GM12878 (cell line): ENCODE results near the gene VEGFA. TPM values are rescaled to one million over a fixed set of nuclear protein-coding genes. Genes with fewer than 3 reads are reported as not detected.

Source experiments
- ATAC-seq: fragments of 200-7000 bp; cut with Tn5 transposase; 3 replicates; pipeline ENCODE4 v1.9.1; 2020; ENCODE audit warnings: mild to moderate bottlenecking, moderate library complexity
- BruUV-seq: library from RNA; stranded (reverse); fragments of 400-500 nt; replicated peaks from 2 replicates; lab custom pipeline; 2021; lab: Mats Ljungman, UMichigan
- CTCF ChIA-PET: fragments of 300-600 bp; sonication (Branson Sonifier 250); formaldehyde crosslinking; extraction: SDS; loops from one replicate; lab custom pipeline; 2021; ENCODE audit warnings: inconsistent platforms; lab: Yijun Ruan, JAX
- POLR2A ChIA-PET: fragments of 350-600 bp; formaldehyde crosslinking; extraction: SDS; loops from one replicate; lab custom pipeline; 2021; ENCODE audit warnings: inconsistent platforms; lab: Charles Lee
- RAD21 ChIA-PET: fragments of 300-600 bp; sonication (Branson Sonifier 250); formaldehyde crosslinking; loops from one replicate; lab custom pipeline; 2023; ENCODE audit warnings: antibody characterized with exemption; ENCODE audit not compliant: unreplicated experiment; lab: Charles Lee
- SMC1A ChIA-PET: fragments of 300-600 bp; sonication (Branson Sonifier 250); formaldehyde crosslinking; loops from one replicate; lab custom pipeline; 2023; ENCODE audit not compliant: unreplicated experiment, uncharacterized antibody; lab: Charles Lee
- DNase-seq: peaks from one replicate; pipeline ENCODE4 v3.0.0-alpha.2; 2011; ENCODE audit warnings: low read depth, low spot score
- FAIRE-seq: peaks from 3 replicates; lab custom pipeline; 2011; peaks lifted over from hg19 to GRCh38; lab: Jason Lieb, UNC
- H2AFZ ChIP-seq: 2 replicates; pipeline ENCODE4 v1.6.0; 2011; ENCODE audit warnings: low read depth, low read length, control low read depth; ENCODE audit not compliant: control insufficient read depth
- H3K27ac ChIP-seq: 2 replicates; pipeline ENCODE4 v1.5.1; 2011; ENCODE audit warnings: control low read depth; ENCODE audit not compliant: control insufficient read depth, insufficient read depth
- H3K27me3 ChIP-seq, 2 experiments: replicated peaks in 1 of 2; 2 replicates each; pipeline versions ENCODE4 v1.6.0 to v1.6.1; 2011; ENCODE audit warnings: low read length in 1 of 2; ENCODE audit not compliant: control insufficient read depth in 2 of 2, insufficient read depth in 2 of 2
- H3K36me3 ChIP-seq, 2 experiments: 2 replicates each; pipeline ENCODE4 v1.5.1; 2011; ENCODE audit warnings: low read length in 1 of 2; ENCODE audit not compliant: control insufficient read depth in 2 of 2, insufficient read depth in 2 of 2
- H3K4me1 ChIP-seq: 2 replicates; pipeline ENCODE4 v1.6.1; 2011; ENCODE audit warnings: mild to moderate bottlenecking, low read length, moderate library complexity, mixed read lengths; ENCODE audit not compliant: control insufficient read depth, insufficient read depth
- H3K4me2 ChIP-seq: 2 replicates; pipeline ENCODE4 v1.6.0; 2011; ENCODE audit warnings: control low read depth; ENCODE audit not compliant: control insufficient read depth, insufficient read depth
- H3K4me3 ChIP-seq: fragments of 200-600 bp; sonication (generic); 2 replicates; pipeline ENCODE4 v1.5.1; 2016
- H3K79me2 ChIP-seq: 2 replicates; pipeline ENCODE4 v1.6.0; 2011; ENCODE audit warnings: low read length; ENCODE audit not compliant: control insufficient read depth, insufficient read depth
- H3K9ac ChIP-seq: 2 replicates; pipeline ENCODE4 v1.8.0; 2011; ENCODE audit warnings: low read length, control low read depth, mixed read lengths; ENCODE audit not compliant: control insufficient read depth, insufficient read depth
- H3K9me3 ChIP-seq: replicated peaks from 3 replicates; pipeline ENCODE4 v1.5.1; 2011; ENCODE audit warnings: mild to moderate bottlenecking, low read length; ENCODE audit not compliant: control insufficient read depth, insufficient read depth
- H4K20me1 ChIP-seq: 2 replicates; pipeline ENCODE4 v1.6.0; 2011; ENCODE audit not compliant: control insufficient read depth, insufficient read depth
- CREB1 ChIP-seq: IDR thresholded peaks from 2 replicates; pipeline ENCODE4 v1.6.1; 2012; ENCODE audit warnings: low read depth, mild to moderate bottlenecking, inconsistent platforms
- FOS ChIP-seq: IDR thresholded peaks from 3 replicates; pipeline ENCODE4 v1.6.1; 2011; ENCODE audit warnings: borderline replicate concordance; ENCODE audit not compliant: insufficient read length; ENCODE audit errors: extremely low read depth
- JUND ChIP-seq: IDR thresholded peaks from 2 replicates; pipeline ENCODE4 v1.6.1; 2012; ENCODE audit warnings: low read depth, mild to moderate bottlenecking, low read length, improper control_type of control experiment, moderate library complexity
- MXI1 ChIP-seq: fragments of 150-350 bp; IDR thresholded peaks from 2 replicates; pipeline ENCODE4 v1.6.1; 2011; ENCODE audit warnings: low read depth, mild to moderate bottlenecking, inconsistent platforms, low read length, improper control_type of control experiment
- NFYB ChIP-seq: IDR thresholded peaks from 2 replicates; pipeline ENCODE4 v1.6.1; 2011; ENCODE audit warnings: low read depth, mild to moderate bottlenecking, low read length, improper control_type of control experiment, moderate library complexity; ENCODE audit not compliant: insufficient read depth
- SMAD5 ChIP-seq: IDR thresholded peaks from 2 replicates; pipeline ENCODE4 v1.6.1; 2016; ENCODE audit warnings: antibody characterized with exemption, low read depth
- SRF ChIP-seq, 2 experiments: IDR thresholded peaks; 2 replicates each; pipeline ENCODE4 v1.6.1; 2011; ENCODE audit warnings: low read depth in 2 of 2, low read length in 2 of 2, mild to moderate bottlenecking in 1 of 2, moderate library complexity in 1 of 2
- WGBS: methylation state at CpG from one replicate; pipeline ENCODE4 v1.1.6; 2016; ENCODE audit warnings: low lambda C conversion rate; ENCODE audit not compliant: insufficient replicate concordance, insufficient coverage; ENCODE audit errors: missing lambda C conversion rate; 5-methylcytosine and 5-hydroxymethylcytosine counted together
- in situ Hi-C: fragments of 300-500 bp; cut with MboI; formaldehyde crosslinking; loops from 9 replicates; pipeline ENCODE4 v1.14.3; 2018; ENCODE audit warnings: mixed read lengths
- intact Hi-C: fragments of 100-400 bp; cut with micrococcal nuclease; formaldehyde crosslinking; loops from one replicate; pipeline ENCODE4 v1.14.2; 2022; ENCODE audit not compliant: unreplicated experiment
- polyA plus RNA-seq, 11 experiments: library from polyadenylated mRNA; depleted of rRNA in 4 of 11; unstranded in 6 of 11; stranded (reverse) in 5 of 11; fragments of >200 nt; fragmentation: Nextera tagmentation in 4 of 11; fragmentation: Illumina TruSeq in 1 of 11; extraction: Ambion mirVana in 4 of 11; extraction: Trizol in 1 of 11; gene quantifications; 1 replicate in 1 of 11; 2 replicates in 10 of 11; pipeline versions ENCODE4 v1.2.1 to v1.2.3, GENCODE V29; 2011 to 2016; ENCODE audit warnings: inconsistent platforms in 2 of 11, missing spikeins in 2 of 11, low read depth in 1 of 11
- total RNA-seq, 4 experiments: library from RNA; depleted of rRNA in 3 of 4; stranded (reverse); fragments of >200 nt in 3 of 4; fragmentation: Illumina TruSeq in 1 of 4; extraction: Trizol in 1 of 4; gene quantifications; 2 replicates each; pipeline versions ENCODE4 v1.2.1 to v1.2.3, GENCODE V29; 2013 to 2021
- TF ChIP-seq, protein P1 (sequence below): fragments of 450-650 bp; formaldehyde crosslinking; IDR thresholded peaks from 2 replicates; pipeline ENCODE4 v1.4.0; 2022; ENCODE audit warnings: mild to moderate bottlenecking, moderate library complexity
- TF ChIP-seq, protein P2 (sequence below): fragments of 450-650 bp; IDR thresholded peaks from 2 replicates; pipeline ENCODE4 v1.6.1; 2017; ENCODE audit warnings: low read depth, mild to moderate bottlenecking, moderate library complexity
- TF ChIP-seq, protein P3 (sequence below): IDR thresholded peaks from 2 replicates; pipeline ENCODE4 v1.6.1; 2012; ENCODE audit warnings: mild to moderate bottlenecking, low read depth, low read length

Gene VEGFA
- total and polyA plus RNA-seq, 10 of the 15 experiments (the other 5 are each of a cell fraction or from before 2014, with no cell fraction given): 0.96 to 140 (median 16.9) TPM

DNA sequence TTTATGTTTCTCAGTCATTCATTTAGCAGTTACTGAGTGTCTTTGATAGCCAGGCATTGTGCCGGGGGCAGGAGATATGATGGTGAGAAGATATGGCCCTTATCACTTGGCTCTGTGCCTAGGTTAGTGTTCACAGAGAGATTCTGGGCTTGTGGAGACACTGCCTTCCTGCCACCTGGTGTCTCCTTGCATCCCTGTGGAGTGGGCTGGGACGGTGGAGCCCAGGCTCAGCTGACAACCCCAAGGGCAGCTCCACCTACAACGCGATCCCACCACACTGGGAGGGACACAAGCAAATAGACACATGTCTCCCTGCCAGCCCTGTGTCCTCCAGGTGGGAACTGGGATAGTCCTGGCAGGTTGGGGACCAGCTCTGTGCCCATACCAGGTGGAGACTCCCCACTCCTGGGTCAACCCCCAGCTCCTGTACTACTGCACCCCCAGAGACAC is 30.3 kb upstream of the VEGFA start:
- CTCF ChIA-PET: interaction anchor here (0.6 to 2.3 kb wide), 6 partner anchors 13 to 155 kb away, joined by 3 to 7 read pairs (median 4); no protein-coding TSS in a partner anchor

More for the DNA sequence above, 30.3 kb upstream of the VEGFA start:
- TF ChIP-seq, protein P1, sequence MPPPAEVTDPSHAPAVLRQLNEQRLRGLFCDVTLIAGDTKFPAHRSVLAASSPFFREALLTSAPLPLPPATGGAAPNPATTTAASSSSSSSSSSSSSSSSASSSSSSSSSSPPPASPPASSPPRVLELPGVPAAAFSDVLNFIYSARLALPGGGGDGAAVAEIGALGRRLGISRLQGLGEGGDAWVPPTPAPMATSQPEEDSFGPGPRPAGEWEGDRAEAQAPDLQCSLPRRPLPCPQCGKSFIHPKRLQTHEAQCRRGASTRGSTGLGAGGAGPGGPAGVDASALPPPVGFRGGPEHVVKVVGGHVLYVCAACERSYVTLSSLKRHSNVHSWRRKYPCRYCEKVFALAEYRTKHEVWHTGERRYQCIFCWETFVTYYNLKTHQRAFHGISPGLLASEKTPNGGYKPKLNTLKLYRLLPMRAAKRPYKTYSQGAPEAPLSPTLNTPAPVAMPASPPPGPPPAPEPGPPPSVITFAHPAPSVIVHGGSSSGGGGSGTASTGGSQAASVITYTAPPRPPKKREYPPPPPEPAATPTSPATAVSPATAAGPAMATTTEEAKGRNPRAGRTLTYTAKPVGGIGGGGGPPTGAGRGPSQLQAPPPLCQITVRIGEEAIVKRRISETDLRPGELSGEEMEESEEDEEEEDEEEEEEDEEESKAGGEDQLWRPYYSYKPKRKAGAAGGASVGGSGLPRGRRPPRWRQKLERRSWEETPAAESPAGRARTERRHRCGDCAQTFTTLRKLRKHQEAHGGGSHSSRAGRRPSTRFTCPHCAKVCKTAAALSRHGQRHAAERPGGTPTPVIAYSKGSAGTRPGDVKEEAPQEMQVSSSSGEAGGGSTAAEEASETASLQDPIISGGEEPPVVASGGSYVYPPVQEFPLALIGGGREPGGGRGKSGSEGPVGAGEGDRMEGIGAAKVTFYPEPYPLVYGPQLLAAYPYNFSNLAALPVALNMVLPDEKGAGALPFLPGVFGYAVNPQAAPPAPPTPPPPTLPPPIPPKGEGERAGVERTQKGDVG (CRISPR knock-in tag): no peak
- TF ChIP-seq, protein P2, sequence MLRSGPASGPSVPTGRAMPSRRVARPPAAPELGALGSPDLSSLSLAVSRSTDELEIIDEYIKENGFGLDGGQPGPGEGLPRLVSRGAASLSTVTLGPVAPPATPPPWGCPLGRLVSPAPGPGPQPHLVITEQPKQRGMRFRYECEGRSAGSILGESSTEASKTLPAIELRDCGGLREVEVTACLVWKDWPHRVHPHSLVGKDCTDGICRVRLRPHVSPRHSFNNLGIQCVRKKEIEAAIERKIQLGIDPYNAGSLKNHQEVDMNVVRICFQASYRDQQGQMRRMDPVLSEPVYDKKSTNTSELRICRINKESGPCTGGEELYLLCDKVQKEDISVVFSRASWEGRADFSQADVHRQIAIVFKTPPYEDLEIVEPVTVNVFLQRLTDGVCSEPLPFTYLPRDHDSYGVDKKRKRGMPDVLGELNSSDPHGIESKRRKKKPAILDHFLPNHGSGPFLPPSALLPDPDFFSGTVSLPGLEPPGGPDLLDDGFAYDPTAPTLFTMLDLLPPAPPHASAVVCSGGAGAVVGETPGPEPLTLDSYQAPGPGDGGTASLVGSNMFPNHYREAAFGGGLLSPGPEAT: no peak
- TF ChIP-seq SRF (IDR thresholded peaks at IDR 0.05; ENCODE audit: low read depth in 2 of 2, low read length in 2 of 2) (no peak), JUND (no peak), FOS (no peak), CREB1 (no peak), MXI1 (no peak), NFYB (no peak), SMAD5 (no peak)
- TF ChIP-seq, protein P3, sequence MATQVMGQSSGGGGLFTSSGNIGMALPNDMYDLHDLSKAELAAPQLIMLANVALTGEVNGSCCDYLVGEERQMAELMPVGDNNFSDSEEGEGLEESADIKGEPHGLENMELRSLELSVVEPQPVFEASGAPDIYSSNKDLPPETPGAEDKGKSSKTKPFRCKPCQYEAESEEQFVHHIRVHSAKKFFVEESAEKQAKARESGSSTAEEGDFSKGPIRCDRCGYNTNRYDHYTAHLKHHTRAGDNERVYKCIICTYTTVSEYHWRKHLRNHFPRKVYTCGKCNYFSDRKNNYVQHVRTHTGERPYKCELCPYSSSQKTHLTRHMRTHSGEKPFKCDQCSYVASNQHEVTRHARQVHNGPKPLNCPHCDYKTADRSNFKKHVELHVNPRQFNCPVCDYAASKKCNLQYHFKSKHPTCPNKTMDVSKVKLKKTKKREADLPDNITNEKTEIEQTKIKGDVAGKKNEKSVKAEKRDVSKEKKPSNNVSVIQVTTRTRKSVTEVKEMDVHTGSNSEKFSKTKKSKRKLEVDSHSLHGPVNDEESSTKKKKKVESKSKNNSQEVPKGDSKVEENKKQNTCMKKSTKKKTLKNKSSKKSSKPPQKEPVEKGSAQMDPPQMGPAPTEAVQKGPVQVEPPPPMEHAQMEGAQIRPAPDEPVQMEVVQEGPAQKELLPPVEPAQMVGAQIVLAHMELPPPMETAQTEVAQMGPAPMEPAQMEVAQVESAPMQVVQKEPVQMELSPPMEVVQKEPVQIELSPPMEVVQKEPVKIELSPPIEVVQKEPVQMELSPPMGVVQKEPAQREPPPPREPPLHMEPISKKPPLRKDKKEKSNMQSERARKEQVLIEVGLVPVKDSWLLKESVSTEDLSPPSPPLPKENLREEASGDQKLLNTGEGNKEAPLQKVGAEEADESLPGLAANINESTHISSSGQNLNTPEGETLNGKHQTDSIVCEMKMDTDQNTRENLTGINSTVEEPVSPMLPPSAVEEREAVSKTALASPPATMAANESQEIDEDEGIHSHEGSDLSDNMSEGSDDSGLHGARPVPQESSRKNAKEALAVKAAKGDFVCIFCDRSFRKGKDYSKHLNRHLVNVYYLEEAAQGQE: no peak
- DNase-seq (no peak), ATAC-seq (no peak), FAIRE-seq (no peak)
- no peak overlapping the region for H2AFZ ChIP-seq
- no TSS peak for BruUV-seq
- ChIA-PET RAD21 (interaction anchor here (1.2 kb wide), 1 partner anchor 33 kb away, joined by 3 read pairs; no protein-coding TSS in a partner anchor), SMC1A (interaction anchor here (0.6 to 1.6 kb wide), 6 partner anchors 9 to 341 kb away, joined by 3 to 6 read pairs (median 4); no protein-coding TSS in a partner anchor), POLR2A (interaction anchor here (0.5 to 1.2 kb wide), 2 partner anchors 14 to 31 kb away, joined by 3 read pairs; partner anchors contain the start of gene VEGFA)
- H3K79me2 ChIP-seq: no peaks in the 10 kb centered on the region
- no peak overlapping the region for H3K4me3 ChIP-seq
- peaks cover 3% of the 10 kb centered on the region for H3K4me1 ChIP-seq
- no peaks in the 10 kb centered on the region for H3K9me3 ChIP-seq
- no peaks in the 10 kb centered on the region for H3K27me3 ChIP-seq
- no peak overlapping the region for H3K27ac ChIP-seq
- H3K4me2 ChIP-seq: no peak overlapping the region
- 80% methylated on average over 4 of the region's 4 CpGs for WGBS
- in situ Hi-C loops: no loop called here
- no peaks in the 10 kb centered on the region for H3K36me3 ChIP-seq
- H3K9ac ChIP-seq: no peak overlapping the region
- H4K20me1 ChIP-seq: no peaks in the 10 kb centered on the region
- intact Hi-C loops: no loop called here
